Ovary (tissue), 10 donors: ENCODE measurements around the gene ARHGAP1. TPM values are rescaled to one million over a fixed set of nuclear protein-coding genes. Genes with fewer than 3 reads are reported as not detected.
A peak's percentile ranks its signal among the peaks of the same experiment; 100 is the strongest.

Source experiments
- DNase-seq, 5 donors: peaks; one replicate each; pipeline ENCODE4 v3.0.0-alpha.2; 2019 to 2020
- H3K27ac ChIP-seq, 2 donors: fragments of 200-600 bp; one replicate each; pipeline versions ENCODE4 v1.5.1 to v1.8.0; 2019 to 2022
- H3K27me3 ChIP-seq: fragments of 200-600 bp; one replicate; pipeline ENCODE4 v1.8.0; 2022
- H3K36me3 ChIP-seq: fragments of 200-600 bp; sonication (generic); one replicate; pipeline ENCODE4 v1.5.1; 2019
- H3K4me1 ChIP-seq: one replicate; pipeline ENCODE4 v1.8.1; 2013; ENCODE audit warnings: mild to moderate bottlenecking, moderate library complexity; ENCODE audit not compliant: insufficient read depth
- H3K4me3 ChIP-seq: fragments of 200-600 bp; sonication (generic); one replicate; pipeline ENCODE4 v1.5.1; 2017
- H3K9me3 ChIP-seq, 2 donors: fragments of 200-600 bp in 1 of 2; sonication (generic) in 1 of 2; one replicate each; pipeline versions ENCODE4 v1.5.1 to v1.8.1; 2013 to 2019; ENCODE audit warnings: mild to moderate bottlenecking in 1 of 2, moderate library complexity in 1 of 2
- EP300 ChIP-seq: sonication (generic); formaldehyde crosslinking; IDR thresholded peaks from one replicate; pipeline ENCODE4 v1.6.1; 2017; ENCODE audit warnings: antibody characterized with exemption
- POLR2A ChIP-seq: fragments of 450-650 bp; IDR thresholded peaks from one replicate; pipeline ENCODE4 v1.6.1; 2017; ENCODE audit warnings: antibody characterized with exemption, mild to moderate bottlenecking, moderate library complexity
- WGBS, 3 donors: extraction: QIAGEN DNeasy Blood & Tissue Kit in 1 of 3; methylation state at CpG; one replicate each; pipeline versions ENCODE4 v1.1.5 to v1.1.7; 2013 to 2017; 5-methylcytosine and 5-hydroxymethylcytosine counted together
- intact Hi-C, 4 donors: fragments of 100-400 bp; cut with DNase I; formaldehyde crosslinking; loops; one replicate each; pipeline versions ENCODE4 v1.11.0 to v1.15.1; 2022 to 2023
- long read RNA-seq, 3 donors: library from polyadenylated mRNA in 2 of 3; unstranded in 2 of 3; transcript quantifications; one replicate each; pipeline ENCODE4 v2.0.0 and lab custom pipeline, GENCODE V29; 2021 to 2026
- polyA plus RNA-seq, 2 donors: library from polyadenylated mRNA; stranded (reverse); fragments of 200-250 nt in 1 of 2; fragments of 350-450 nt in 1 of 2; fragmentation: Illumina TruSeq in 1 of 2; extraction: RNeasy Lipid Tissue Mini Kit (QIAGEN cat#74804) in 1 of 2; gene quantifications; one replicate each; pipeline ENCODE4 v1.2.3, GENCODE V29; 2013 to 2014
- total RNA-seq, 7 donors: library from RNA; depleted of rRNA in 2 of 7; stranded (reverse); fragments of >200 nt in 2 of 7; fragmentation: NEBNext Ultra II Directional in 3 of 7; extraction: Animal tissue kit (Norgen Biotek cat#: 25700) in 3 of 7; gene quantifications; one replicate each; pipeline versions ENCODE4 v1.1.0 to v1.2.4, GENCODE V29; 2016 to 2023
- TF ChIP-seq, protein P1 (sequence below), 3 donors: fragments of 450-650 bp in 2 of 3; fragments of 200-600 bp in 1 of 3; IDR thresholded peaks; one replicate each; pipeline versions ENCODE4 v1.5.1 to v1.8.0; 2016 to 2022; ENCODE audit warnings: antibody characterized with exemption in 3 of 3, mild to moderate bottlenecking in 1 of 3
- donor health status: DM: no; HTN: no; CAD: no; lungs with moderate emphysema.
- donor health status: DM: no; HTN: no; CAD: no.
- donor health status: Bipolar disorder and iron deficiency.
- donor health status: DM: yes; HTN: yes; CAD: no.
- donor health status: DM: no; HTN: no; CAD: no.
- donor health status: DM: yes; HTN: yes; CAD: no.

Gene ARHGAP1
- 10 to 100 TPM; 24.1 to 95.9 (median 74.9) TPM for total RNA-seq
- 10 to 100 TPM; 36.2 to 50.7 TPM for polyA plus RNA-seq
- long read RNA-seq, donor 1, transcript ARHGAP1-207 (4 exons, 901 nt): major isoform, 12 of 30 reads
- long read RNA-seq, donor 1, partial matches to known transcripts: 1 of 30 reads
- long read RNA-seq, donor 1, other reads (novel, unspliced or antisense): 16 of 30 reads
- long read RNA-seq, donor 2, transcript ARHGAP1-201 (13 exons, 3,375 nt): major isoform, 10 of 14 reads
- long read RNA-seq, donor 2, partial matches to known transcripts: 0 of 14 reads
- long read RNA-seq, donor 2, other reads (novel, unspliced or antisense): 0 of 14 reads
- long read RNA-seq, donor 3, transcript ARHGAP1-201 (13 exons, 3,375 nt): major isoform, 27 of 86 reads
- long read RNA-seq, donor 3, partial matches to known transcripts: 10 of 86 reads
- long read RNA-seq, donor 3, other reads (novel, unspliced or antisense): 49 of 86 reads

DNA sequence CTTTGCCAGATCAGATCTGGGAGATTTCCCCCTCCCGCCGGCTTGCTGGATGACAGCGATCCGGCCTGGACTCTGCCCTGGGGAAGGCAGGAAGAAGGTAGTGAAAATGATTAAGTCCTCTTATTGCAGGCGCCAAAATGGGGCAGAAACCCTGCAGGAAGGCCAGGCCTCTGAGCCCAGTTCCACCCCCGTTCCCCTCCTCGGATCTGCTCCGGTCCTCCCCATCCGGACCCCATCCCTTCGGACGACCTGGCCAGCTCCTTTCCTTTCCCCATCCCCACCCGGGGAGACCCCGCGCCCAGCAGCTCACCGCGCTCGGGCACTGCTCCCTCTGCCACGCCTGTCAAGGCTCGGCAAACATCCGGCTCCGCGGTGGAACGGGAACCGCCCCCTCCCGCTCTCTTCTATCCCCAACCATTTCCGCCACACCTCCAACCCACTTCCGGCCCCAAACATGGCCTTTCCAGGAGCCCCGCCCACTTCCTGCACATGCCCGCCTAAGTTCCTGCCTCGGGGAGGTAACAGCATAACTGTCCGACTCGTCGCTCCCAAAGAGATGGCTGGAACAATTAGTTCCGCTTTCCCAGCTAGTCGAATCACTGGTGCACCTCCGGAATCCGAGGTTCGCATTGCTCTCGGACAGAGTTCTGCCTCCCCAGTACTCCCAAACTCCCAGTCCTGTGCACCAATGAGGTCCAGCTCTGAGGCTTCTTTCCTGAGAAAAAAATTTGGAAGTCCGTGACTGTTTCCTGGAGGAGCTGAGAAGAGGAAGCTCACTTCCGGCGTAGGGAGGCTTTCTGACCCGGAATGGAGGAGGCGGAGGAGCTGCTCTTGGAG is at the start of gene ARHGAP1, which contains the start of gene ZNF408:
TSS of gene ARHGAP1 (minus strand) at position 379 of the 837 bp plus-strand sequence. CDS start 4,512 bp downstream, outside the sequence.
TSS of gene ZNF408 (plus strand) at position 791 of the 837 bp plus-strand sequence. CDS start at position 808, 17 bp downstream.
- 0 to 1% (median 0%) methylated on average over 44 of the region's 44 CpGs for WGBS, 3 donors

DNA sequence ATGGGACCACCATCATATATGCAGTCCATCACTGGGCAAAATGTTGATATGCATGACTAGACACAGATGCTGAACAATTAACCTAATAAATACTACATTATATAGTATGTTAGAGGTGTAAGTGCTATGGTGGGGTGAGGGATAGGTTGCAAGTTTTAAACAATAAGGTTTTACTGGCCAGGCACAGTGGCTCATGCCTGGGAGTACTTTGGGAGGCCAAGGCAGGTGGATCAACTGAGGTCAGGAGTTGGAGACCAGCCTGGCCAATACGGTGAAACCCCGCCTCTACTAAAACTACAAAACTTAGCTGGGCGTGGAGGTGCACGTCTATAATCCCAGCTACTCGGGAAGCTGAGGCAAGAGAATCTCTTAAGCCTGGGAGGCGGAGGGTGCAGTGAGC is 46.7 kb upstream of the ARHGAP1 start:
- H3K36me3 ChIP-seq: no peaks in the 10 kb centered on the region
- intact Hi-C loops: no loop called here

More for the DNA sequence above, at the start of gene ARHGAP1, which contains the start of gene ZNF408:
- Histone ChIP-seq H3K4me1 (peaks cover 22% of the 10 kb centered on the region), H3K36me3 (no peaks in the 10 kb centered on the region), H3K9me3 (no peaks in the 10 kb centered on the region), H3K27me3 (no peaks in the 10 kb centered on the region), H3K27ac (peak within 1 kb of the TSS; percentile 61 to 80), H3K4me3 (peak within 1 kb of the TSS; percentile 92)
- peak; percentile 98 to 99 (median 99) for DNase-seq
- intact Hi-C loops: no loop called here
- TF ChIP-seq EP300 (no peak), POLR2A (peak; percentile 41)

DNA sequence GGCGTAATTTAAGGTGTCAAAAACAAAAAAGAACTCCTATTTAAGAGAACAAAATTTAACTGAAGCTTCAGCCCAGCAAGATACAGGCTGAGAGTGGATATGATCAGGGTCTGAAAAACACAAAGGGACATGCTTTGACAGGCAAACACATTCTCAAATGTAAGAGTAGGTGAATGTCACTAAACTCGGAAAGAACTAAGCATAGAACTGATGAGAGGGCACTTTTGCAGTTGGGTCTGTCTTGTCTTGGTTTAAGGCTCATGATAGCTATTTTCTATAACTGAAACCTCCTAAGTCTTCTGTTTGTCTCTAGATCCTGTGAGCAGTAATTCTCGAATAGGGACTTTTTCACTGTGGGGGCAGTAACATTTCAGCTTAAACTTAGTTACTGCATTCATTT is 45.6 kb upstream of the ARHGAP1 start:
- Histone ChIP-seq H3K4me3 (no peak overlapping the region), H3K9me3 (no peaks in the 10 kb centered on the region), H3K27me3 (no peaks in the 10 kb centered on the region), H3K27ac (no peak overlapping the region), H3K4me1 (no peaks in the 10 kb centered on the region), H3K36me3 (no peaks in the 10 kb centered on the region)
- no peak for DNase-seq
- 85 to 93% (median 87%) methylated on average over 3 of the region's 3 CpGs for WGBS, 3 donors
- intact Hi-C loops: no loop called here
- TF ChIP-seq EP300: no peak
- TF ChIP-seq, protein P1, sequence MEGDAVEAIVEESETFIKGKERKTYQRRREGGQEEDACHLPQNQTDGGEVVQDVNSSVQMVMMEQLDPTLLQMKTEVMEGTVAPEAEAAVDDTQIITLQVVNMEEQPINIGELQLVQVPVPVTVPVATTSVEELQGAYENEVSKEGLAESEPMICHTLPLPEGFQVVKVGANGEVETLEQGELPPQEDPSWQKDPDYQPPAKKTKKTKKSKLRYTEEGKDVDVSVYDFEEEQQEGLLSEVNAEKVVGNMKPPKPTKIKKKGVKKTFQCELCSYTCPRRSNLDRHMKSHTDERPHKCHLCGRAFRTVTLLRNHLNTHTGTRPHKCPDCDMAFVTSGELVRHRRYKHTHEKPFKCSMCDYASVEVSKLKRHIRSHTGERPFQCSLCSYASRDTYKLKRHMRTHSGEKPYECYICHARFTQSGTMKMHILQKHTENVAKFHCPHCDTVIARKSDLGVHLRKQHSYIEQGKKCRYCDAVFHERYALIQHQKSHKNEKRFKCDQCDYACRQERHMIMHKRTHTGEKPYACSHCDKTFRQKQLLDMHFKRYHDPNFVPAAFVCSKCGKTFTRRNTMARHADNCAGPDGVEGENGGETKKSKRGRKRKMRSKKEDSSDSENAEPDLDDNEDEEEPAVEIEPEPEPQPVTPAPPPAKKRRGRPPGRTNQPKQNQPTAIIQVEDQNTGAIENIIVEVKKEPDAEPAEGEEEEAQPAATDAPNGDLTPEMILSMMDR (IDR thresholded peaks at IDR 0.05): no peak
- TF ChIP-seq POLR2A: no peak

More for the DNA sequence above, 46.7 kb upstream of the ARHGAP1 start:
- TF ChIP-seq EP300: no peak
- Histone ChIP-seq H3K9me3 (no peaks in the 10 kb centered on the region), H3K27ac (no peak overlapping the region), H3K4me1 (no peaks in the 10 kb centered on the region), H3K27me3 (no peaks in the 10 kb centered on the region), H3K4me3 (no peak overlapping the region)
- no peak for DNase-seq
- WGBS, 3 donors: 90 to 93% (median 92%) methylated on average over 6 of the region's 6 CpGs

DNA sequence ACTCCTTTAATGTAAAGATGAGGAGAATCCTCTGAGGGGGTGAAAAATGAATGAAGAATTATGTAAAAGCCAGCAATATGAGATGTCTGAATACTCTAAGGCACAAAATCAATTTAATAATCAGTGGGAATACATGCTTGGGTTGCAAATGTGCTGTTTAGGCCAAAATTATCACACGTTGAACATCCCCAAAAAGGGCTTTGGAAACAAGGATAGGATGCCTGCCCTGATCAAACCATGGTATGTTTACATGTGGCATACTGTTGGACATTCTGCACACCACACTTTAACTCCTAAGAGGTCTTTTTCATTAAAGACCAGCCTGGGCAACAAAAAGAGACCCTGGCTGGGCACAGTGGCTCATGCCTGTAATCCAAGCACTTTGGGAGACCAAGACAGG is 44.9 kb upstream of the ARHGAP1 start:
- Histone ChIP-seq H3K4me3 (no peak overlapping the region), H3K27me3 (no peaks in the 10 kb centered on the region), H3K9me3 (no peaks in the 10 kb centered on the region), H3K27ac (no peak overlapping the region), H3K4me1 (no peaks in the 10 kb centered on the region), H3K36me3 (no peaks in the 10 kb centered on the region)
- DNase-seq: no peak
- no peak for TF ChIP-seq EP300
- TF ChIP-seq, protein P1 (IDR thresholded peaks at IDR 0.05): no peak
- no peak for TF ChIP-seq POLR2A
- 66 to 89% (median 72%) methylated on average over 1 of the region's 1 CpG for WGBS, 3 donors
- intact Hi-C loops: no loop called here

DNA sequence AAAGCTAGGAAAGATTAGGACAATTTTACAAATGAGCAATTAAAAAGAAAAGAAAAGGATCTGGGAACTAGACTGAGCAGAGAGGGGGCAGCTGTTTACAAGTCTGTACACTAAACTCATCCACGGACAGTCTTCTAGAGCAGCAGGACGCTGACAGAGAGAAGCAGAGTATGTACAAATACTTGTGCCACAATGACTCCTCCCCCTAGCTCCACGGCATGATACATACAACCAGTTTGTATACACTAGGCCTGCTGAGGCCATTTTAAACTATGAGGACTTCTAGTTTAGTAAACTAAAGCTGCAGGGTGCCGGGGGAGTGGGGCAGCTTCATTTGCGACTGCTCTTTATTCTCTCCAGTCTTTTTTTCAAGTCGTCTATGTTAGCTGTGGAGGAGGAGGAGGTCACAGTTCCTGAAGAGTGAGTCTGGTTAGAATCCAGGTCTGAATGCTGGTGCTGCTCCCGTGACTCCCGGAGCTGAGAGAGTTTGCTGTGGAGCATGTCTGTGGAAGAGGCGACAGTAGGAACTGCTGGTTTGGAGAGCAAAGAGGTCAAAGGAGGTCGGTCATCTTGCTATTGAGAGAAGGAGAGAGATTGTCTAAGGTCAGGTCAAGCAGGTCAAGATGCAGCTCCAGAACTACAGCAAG is 43.4 kb upstream of the ARHGAP1 start:
- intact Hi-C loops: no loop called here
- TF ChIP-seq, protein P1 (IDR thresholded peaks at IDR 0.05): no peak
- no peak for TF ChIP-seq POLR2A
- no peak for TF ChIP-seq EP300
- Histone ChIP-seq H3K27me3 (no peaks in the 10 kb centered on the region), H3K36me3 (no peaks in the 10 kb centered on the region), H3K4me1 (peaks cover under 1% of the 10 kb centered on the region), H3K27ac (no peak overlapping the region), H3K9me3 (no peaks in the 10 kb centered on the region), H3K4me3 (no peak overlapping the region)
- no peak for DNase-seq
- 37 to 44% (median 37%) methylated on average over 10 of the region's 10 CpGs for WGBS, 3 donors
